Measurements from ENCODE around the gene SETD2. TPM values are rescaled to one million over a fixed set of nuclear protein-coding genes. Genes with fewer than 3 reads are reported as not detected.
"Not testable (repeated sequence)": the region's sequence is repeated elsewhere in the genome, so short reads cannot be mapped to it uniquely, and the experiment has no call there.

SETD2 gene
- total and polyA plus RNA-seq, 2 experiments from 2014 or later, result 16.7 to 45.2 TPM

- H3K4me1 ChIP-seq (ENCODE audit: insufficient read depth); H3K36me3 Mint-ChIP-seq (ENCODE audit: low read depth); H3K9me3 Mint-ChIP-seq; H3K27ac Mint-ChIP-seq; H3K4me3 Mint-ChIP-seq; H4K20me1 ChIP-seq (replicated peaks; ENCODE audit: insufficient read depth); DNase-seq (ENCODE audit: low spot score); H3K79me2 ChIP-seq (replicated peaks; ENCODE audit: insufficient read depth); H3K27me3 ChIP-seq (ENCODE audit: insufficient read depth); ATAC-seq; H3K27ac ChIP-seq (ENCODE audit: low read depth); H3F3A ChIP-seq (replicated peaks; ENCODE audit: low read depth); H3K4me2 ChIP-seq; H2AFZ ChIP-seq; H3K9me2 ChIP-seq (ENCODE audit: insufficient read depth); H3K27me3 Mint-ChIP-seq (ENCODE audit: insufficient read depth, low read depth, poor library complexity); H3K4me3 ChIP-seq; H3K4me1 Mint-ChIP-seq; H3K36me3 ChIP-seq (ENCODE audit: insufficient read depth): not testable (repeated sequence)
Observed at GRCh38 chr3:47206022-47206421, 42.1 kb upstream of the SETD2 start.

DNA sequence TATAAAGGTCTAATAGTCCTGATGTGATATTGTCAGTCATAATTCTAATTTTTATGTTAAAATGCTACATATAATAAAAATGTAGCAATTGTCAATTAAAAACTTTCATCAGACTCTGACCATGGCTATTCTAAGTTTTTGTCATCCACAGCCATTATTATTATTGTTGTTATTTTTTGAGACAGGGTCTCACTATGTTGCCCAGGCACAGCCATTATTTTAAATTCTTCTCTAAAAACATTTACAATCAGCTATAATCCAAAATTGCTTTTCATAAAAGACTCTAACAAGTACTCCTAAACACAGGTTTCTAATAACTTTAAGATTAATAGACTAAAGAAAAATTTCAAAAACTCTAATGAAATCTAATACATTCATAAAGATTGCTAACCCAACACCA is 41.0 kb upstream of the SETD2 start:
- no peak overlapping the region for H3K4me3 ChIP-seq
- ATAC-seq (no peak), DNase-seq (ENCODE audit: low spot score) (no peak)
- Mint-ChIP-seq H3K4me1 (no peaks in the 10 kb centered on the region), H3K27ac (no peak overlapping the region), H3K36me3 (ENCODE audit: low read depth) (no peaks in the 10 kb centered on the region), H3K4me3 (no peak overlapping the region), H3K27me3 (ENCODE audit: insufficient read depth, low read depth, poor library complexity) (peaks cover 3% of the 10 kb centered on the region), H3K9me3 (no peaks in the 10 kb centered on the region; the same call in 2 of the 3 replicates)
- H3K36me3 ChIP-seq (ENCODE audit: insufficient read depth), result no peaks in the 10 kb centered on the region
- no peak overlapping the region for H3K4me2 ChIP-seq
- no peaks in the 10 kb centered on the region for H3F3A ChIP-seq (replicated peaks; ENCODE audit: low read depth)
- H3K27ac ChIP-seq (ENCODE audit: low read depth), result no peak overlapping the region
- H2AFZ ChIP-seq, result no peak overlapping the region
- H3K27me3 ChIP-seq (ENCODE audit: insufficient read depth), result no peaks in the 10 kb centered on the region
- H4K20me1 ChIP-seq (replicated peaks; ENCODE audit: insufficient read depth), result no peaks in the 10 kb centered on the region
- no peaks in the 10 kb centered on the region for H3K79me2 ChIP-seq (replicated peaks; ENCODE audit: insufficient read depth)
- no peaks in the 10 kb centered on the region for H3K9me2 ChIP-seq (ENCODE audit: insufficient read depth)
- H3K4me1 ChIP-seq (ENCODE audit: insufficient read depth), result no peaks in the 10 kb centered on the region
- no peak for TF ChIP-seq CTCF (conservative IDR thresholded peaks at IDR 0.05; ENCODE audit: low read depth in 2 of 2)
- no peak for TF ChIP-seq ZNF462 (CRISPR knock-in tag; IDR thresholded peaks at IDR 0.05)
- no peak for TF ChIP-seq CREB1 (CRISPR knock-in tag; IDR thresholded peaks at IDR 0.05; ENCODE audit: low read depth)
- TF ChIP-seq STAT1 (IDR thresholded peaks at IDR 0.05; ENCODE audit: unreplicated experiment), result no peak
- TF ChIP-seq, protein P1, sequence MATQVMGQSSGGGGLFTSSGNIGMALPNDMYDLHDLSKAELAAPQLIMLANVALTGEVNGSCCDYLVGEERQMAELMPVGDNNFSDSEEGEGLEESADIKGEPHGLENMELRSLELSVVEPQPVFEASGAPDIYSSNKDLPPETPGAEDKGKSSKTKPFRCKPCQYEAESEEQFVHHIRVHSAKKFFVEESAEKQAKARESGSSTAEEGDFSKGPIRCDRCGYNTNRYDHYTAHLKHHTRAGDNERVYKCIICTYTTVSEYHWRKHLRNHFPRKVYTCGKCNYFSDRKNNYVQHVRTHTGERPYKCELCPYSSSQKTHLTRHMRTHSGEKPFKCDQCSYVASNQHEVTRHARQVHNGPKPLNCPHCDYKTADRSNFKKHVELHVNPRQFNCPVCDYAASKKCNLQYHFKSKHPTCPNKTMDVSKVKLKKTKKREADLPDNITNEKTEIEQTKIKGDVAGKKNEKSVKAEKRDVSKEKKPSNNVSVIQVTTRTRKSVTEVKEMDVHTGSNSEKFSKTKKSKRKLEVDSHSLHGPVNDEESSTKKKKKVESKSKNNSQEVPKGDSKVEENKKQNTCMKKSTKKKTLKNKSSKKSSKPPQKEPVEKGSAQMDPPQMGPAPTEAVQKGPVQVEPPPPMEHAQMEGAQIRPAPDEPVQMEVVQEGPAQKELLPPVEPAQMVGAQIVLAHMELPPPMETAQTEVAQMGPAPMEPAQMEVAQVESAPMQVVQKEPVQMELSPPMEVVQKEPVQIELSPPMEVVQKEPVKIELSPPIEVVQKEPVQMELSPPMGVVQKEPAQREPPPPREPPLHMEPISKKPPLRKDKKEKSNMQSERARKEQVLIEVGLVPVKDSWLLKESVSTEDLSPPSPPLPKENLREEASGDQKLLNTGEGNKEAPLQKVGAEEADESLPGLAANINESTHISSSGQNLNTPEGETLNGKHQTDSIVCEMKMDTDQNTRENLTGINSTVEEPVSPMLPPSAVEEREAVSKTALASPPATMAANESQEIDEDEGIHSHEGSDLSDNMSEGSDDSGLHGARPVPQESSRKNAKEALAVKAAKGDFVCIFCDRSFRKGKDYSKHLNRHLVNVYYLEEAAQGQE (IDR thresholded peaks at IDR 0.05; ENCODE audit: unreplicated experiment), result no peak
- no peak for TF ChIP-seq ETS1 (IDR thresholded peaks at IDR 0.05)
- TF ChIP-seq EZH2 (IDR thresholded peaks at IDR 0.05; ENCODE audit: low read depth, unreplicated experiment), result no peak
- no peak for TF ChIP-seq NANOG (IDR thresholded peaks at IDR 0.05; ENCODE audit: borderline replicate concordance)
- no peak for TF ChIP-seq ZNF331 (CRISPR knock-in tag; IDR thresholded peaks at IDR 0.05; ENCODE audit: low read depth)
- no peak for TF ChIP-seq ZNF114 (CRISPR knock-in tag; IDR thresholded peaks at IDR 0.05)

Data from GM23338 (cell line).